HCT116 (cell line): Measurements from ENCODE around the gene ABCC9. TPM values are rescaled to one million over a fixed set of nuclear protein-coding genes. Genes with fewer than 3 reads are reported as not detected.

Source experiments
- ATAC-seq: fragments of 200-7000 bp; cut with Tn5 transposase; 2 replicates; pipeline ENCODE4 v1.9.1; 2020; ENCODE audit warnings: mild to moderate bottlenecking, moderate library complexity
- BruUV-seq: library from RNA; stranded (reverse); fragments of 400-500 nt; replicated peaks from 2 replicates; lab custom pipeline; 2021; lab: Mats Ljungman, UMichigan
- CTCF ChIA-PET: fragments of 300-600 bp; sonication (Branson Sonifier 250); formaldehyde crosslinking; loops from one replicate; lab custom pipeline; 2021; ENCODE audit warnings: antibody characterized with exemption; lab: Charles Lee
- POLR2A ChIA-PET: fragments of 300-600, 350-600 bp; sonication (Branson Sonifier 250); formaldehyde crosslinking; loops from one replicate; lab custom pipeline; 2021; ENCODE audit warnings: antibody characterized with exemption; lab: Charles Lee
- RAD21 ChIA-PET, 2 experiments: fragments of 300-600 bp; sonication (Branson Sonifier 250); formaldehyde crosslinking; loops; one replicate each; lab custom pipeline; 2023; ENCODE audit warnings: low total read pairs in 2 of 2; ENCODE audit not compliant: uncharacterized antibody in 2 of 2, unreplicated experiment in 2 of 2, low non-redundant PET in 1 of 2; lab: Charles Lee
- DNase-seq: peaks from one replicate; pipeline ENCODE4 v3.0.0-alpha.2; 2010; ENCODE audit warnings: low read depth, low spot score
- H2AFZ ChIP-seq: fragments of 200-600 bp; shearing (Covaris generic), sonication (generic); 2 replicates; pipeline ENCODE4 v1.6.1; 2017; ENCODE audit warnings: low read depth, mixed run types, mixed read lengths, antibody characterized with exemption, low read length; ENCODE audit not compliant: poor library complexity, severe bottlenecking
- H3K27ac ChIP-seq: 2 replicates; pipeline ENCODE4 v1.5.1; 2012; ENCODE audit warnings: low read depth, low read length
- H3K27me3 ChIP-seq: fragments of 200-600 bp; sonication (generic); 2 replicates; pipeline ENCODE4 v1.6.1; 2016; ENCODE audit warnings: mixed run types, low read length, mixed read lengths; ENCODE audit not compliant: insufficient read depth
- H3K36me3 ChIP-seq, 2 experiments: fragments of 200-500 bp in 1 of 2; fragments of 200-600 bp in 1 of 2; sonication (Bioruptor generic) in 1 of 2; sonication (generic) in 1 of 2; 2 replicates each; pipeline versions ENCODE4 v1.5.1 to v1.6.1; 2014 to 2016; ENCODE audit warnings: low read length in 2 of 2, inconsistent platforms in 1 of 2, mixed read lengths in 1 of 2, mixed run types in 1 of 2; ENCODE audit not compliant: insufficient read depth in 2 of 2, control insufficient read depth in 1 of 2
- H3K4me1 ChIP-seq, 2 experiments: fragments of 200-600 bp in 1 of 2; sonication (generic) in 1 of 2; 2 replicates each; pipeline versions ENCODE4 v1.5.1 to v1.6.1; 2012 to 2017; ENCODE audit warnings: low read length in 2 of 2, inconsistent platforms in 1 of 2, mild to moderate bottlenecking in 1 of 2, mixed read lengths in 1 of 2, mixed run types in 1 of 2, moderate library complexity in 1 of 2; ENCODE audit not compliant: insufficient read depth in 2 of 2, control insufficient read depth in 1 of 2
- H3K4me2 ChIP-seq: fragments of 200-600 bp; sonication (generic); 2 replicates; pipeline ENCODE4 v1.6.1; 2017; ENCODE audit warnings: mixed run types, low read length, mixed read lengths
- H3K4me3 ChIP-seq, 2 experiments: fragments of 200-600 bp in 1 of 2; sonication (generic) in 1 of 2; replicated peaks in 1 of 2; 2 replicates each; pipeline ENCODE4 v1.5.1; 2011 to 2016; ENCODE audit warnings: low read length in 2 of 2, control low read depth in 1 of 2, low read depth in 1 of 2, mild to moderate bottlenecking in 1 of 2, mixed read lengths in 1 of 2, mixed run types in 1 of 2
- H3K79me2 ChIP-seq: fragments of 200-600 bp; sonication (generic); 2 replicates; pipeline ENCODE4 v1.6.1; 2017; ENCODE audit warnings: mild to moderate bottlenecking, mixed run types, low read length, moderate library complexity, mixed read lengths; ENCODE audit not compliant: insufficient read depth
- H3K9ac ChIP-seq: fragments of 200-600 bp; sonication (generic); 2 replicates; pipeline ENCODE4 v1.6.1; 2016; ENCODE audit warnings: low read length, mixed read lengths
- H3K9me2 ChIP-seq: fragments of 200-600 bp; sonication (generic), shearing (Covaris generic); 2 replicates; pipeline ENCODE4 v1.6.1; 2017; ENCODE audit warnings: mixed run types, mild to moderate bottlenecking, moderate library complexity; ENCODE audit not compliant: insufficient read depth
- H3K9me3 ChIP-seq, 2 experiments: fragments of 200-500 bp in 1 of 2; fragments of 200-600 bp in 1 of 2; sonication (Bioruptor generic) in 1 of 2; sonication (generic) in 1 of 2; 2 replicates each; pipeline ENCODE4 v1.6.1; 2014 to 2017; ENCODE audit warnings: low read length in 2 of 2, mixed read lengths in 2 of 2, inconsistent platforms in 1 of 2, low read depth in 1 of 2, mild to moderate bottlenecking in 1 of 2, mixed run types in 1 of 2, moderate library complexity in 1 of 2; ENCODE audit not compliant: control insufficient read depth in 1 of 2, insufficient read depth in 1 of 2
- H4K20me1 ChIP-seq: fragments of 200-600 bp; sonication (generic), shearing (Covaris generic); 2 replicates; pipeline ENCODE4 v1.6.1; 2017; ENCODE audit warnings: mixed run types, mild to moderate bottlenecking, moderate library complexity; ENCODE audit not compliant: insufficient read depth
- CBX3 ChIP-seq: IDR thresholded peaks from 2 replicates; pipeline ENCODE4 v1.6.1; 2012; ENCODE audit warnings: low read depth
- CEBPB ChIP-seq: IDR thresholded peaks from 2 replicates; pipeline ENCODE4 v1.6.1; 2012; ENCODE audit warnings: low read depth
- CTCF ChIP-seq, 3 experiments: fragments of 200-600 bp in 1 of 3; sonication (generic) in 1 of 3; IDR thresholded peaks in 2 of 3; conservative IDR thresholded peaks in 1 of 3; 2 replicates each; pipeline ENCODE4 v1.5.1; 2012 to 2017; ENCODE audit warnings: low read depth in 2 of 3, low read length in 2 of 3, antibody characterized with exemption in 1 of 3, borderline replicate concordance in 1 of 3, control low read depth in 1 of 3, mild to moderate bottlenecking in 1 of 3, mixed read lengths in 1 of 3, mixed run types in 1 of 3, moderate library complexity in 1 of 3; ENCODE audit not compliant: insufficient read depth in 1 of 3
- EGR1 ChIP-seq: IDR thresholded peaks from 2 replicates; pipeline ENCODE4 v1.6.1; 2012; ENCODE audit warnings: low read depth
- ELF1 ChIP-seq: IDR thresholded peaks from 2 replicates; pipeline ENCODE4 v1.6.1; 2012; ENCODE audit warnings: low read depth, borderline replicate concordance
- EZH2phosphoT487 ChIP-seq: fragments of 200-600 bp; IDR thresholded peaks from 2 replicates; pipeline ENCODE4 v1.6.1; 2018; ENCODE audit warnings: antibody characterized with exemption, borderline replicate concordance
- JUND ChIP-seq: IDR thresholded peaks from 2 replicates; pipeline ENCODE4 v1.6.1; 2012
- POLR2A ChIP-seq: IDR thresholded peaks from 2 replicates; pipeline ENCODE4 v1.7.0; 2011; ENCODE audit warnings: borderline replicate concordance; ENCODE audit not compliant: insufficient read depth, insufficient read length; ENCODE audit errors: extremely low read depth
- SIN3A ChIP-seq: IDR thresholded peaks from 2 replicates; pipeline ENCODE4 v1.6.1; 2012; ENCODE audit warnings: low read depth
- SP1 ChIP-seq: IDR thresholded peaks from 2 replicates; pipeline ENCODE4 v1.6.1; 2012; ENCODE audit warnings: low read depth
- SRF ChIP-seq: IDR thresholded peaks from 2 replicates; pipeline ENCODE4 v1.6.1; 2012; ENCODE audit warnings: low read depth
- TCF7L2 ChIP-seq: IDR thresholded peaks from 2 replicates; pipeline ENCODE4 v1.7.0; 2011; ENCODE audit warnings: borderline replicate concordance, inconsistent platforms; ENCODE audit not compliant: insufficient read depth, insufficient read length; ENCODE audit errors: extremely low read depth
- YY1 ChIP-seq: IDR thresholded peaks from 2 replicates; pipeline ENCODE4 v1.6.1; 2011; ENCODE audit warnings: low read length, low read depth, moderate library complexity, mild to moderate bottlenecking; ENCODE audit not compliant: insufficient replicate concordance; ENCODE audit errors: extremely low read depth
- ZBTB33 ChIP-seq: IDR thresholded peaks from 2 replicates; pipeline ENCODE4 v1.6.1; 2011; ENCODE audit warnings: mild to moderate bottlenecking, low read length, moderate library complexity; ENCODE audit not compliant: insufficient replicate concordance; ENCODE audit errors: extremely low read depth
- ZNF274 ChIP-seq: fragments of 200-500 bp; sonication (Bioruptor generic); IDR thresholded peaks from 2 replicates; pipeline ENCODE4 v1.6.1; 2014; ENCODE audit warnings: mild to moderate bottlenecking, low read depth, low read length, inconsistent platforms
- intact Hi-C: fragments of 100-400 bp; cut with micrococcal nuclease; formaldehyde crosslinking; loops from 2 replicates; pipeline ENCODE4 v1.10.0; 2022
- total RNA-seq: library from RNA; stranded (reverse); gene quantifications from one replicate; pipeline ENCODE4 v1.2.1, GENCODE V29; 2021; ENCODE audit not compliant: unreplicated experiment
- TF ChIP-seq, protein P1 (sequence below): IDR thresholded peaks from 2 replicates; pipeline ENCODE4 v1.6.1; 2012
- TF ChIP-seq, protein P2 (sequence below): IDR thresholded peaks from 2 replicates; pipeline ENCODE4 v1.6.1; 2012

ABCC9 gene
- total RNA-seq, 1 experiment from 2014 or later: 0.05 TPM

DNA sequence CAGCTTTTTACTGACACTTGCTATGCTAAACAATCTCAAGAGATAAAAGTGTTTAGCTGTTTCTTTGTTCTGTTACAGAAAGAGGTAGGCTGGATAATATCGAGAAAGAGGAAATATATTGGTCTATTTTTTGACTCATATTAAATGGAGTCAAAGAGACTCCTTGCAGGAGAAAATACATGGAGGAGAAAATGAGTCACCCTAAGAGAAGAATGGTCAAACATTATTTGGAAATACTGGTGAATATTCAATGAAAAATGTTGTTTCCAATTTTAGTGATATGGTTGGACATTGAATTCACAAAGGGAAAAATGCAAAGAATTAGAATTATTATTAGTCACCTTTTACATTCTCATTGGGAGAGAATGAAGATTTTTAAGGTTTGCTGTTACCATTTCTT, 169.9 kb downstream of the ABCC9 start:
- DNase-seq (no peak), ATAC-seq (no peak)
- no peaks in the 10 kb centered on the region for H3K9me2 ChIP-seq
- ChIA-PET POLR2A (no interaction called here), RAD21 (no interaction called here), CTCF (no interaction called here)
- BruUV-seq: no TSS peak
- H3K4me1 ChIP-seq: no peaks in the 10 kb centered on the region
- no peaks in the 10 kb centered on the region for H3K79me2 ChIP-seq
- H3K27ac ChIP-seq: no peak overlapping the region
- no peaks in the 10 kb centered on the region for H3K27me3 ChIP-seq
- H3K4me2 ChIP-seq: no peak overlapping the region
- no peaks in the 10 kb centered on the region for H4K20me1 ChIP-seq
- TF ChIP-seq POLR2A (no peak), TCF7L2 (no peak), EZH2phosphoT487 (no peak), CEBPB (no peak), YY1 (no peak), ELF1 (no peak)
- TF ChIP-seq, protein P1, sequence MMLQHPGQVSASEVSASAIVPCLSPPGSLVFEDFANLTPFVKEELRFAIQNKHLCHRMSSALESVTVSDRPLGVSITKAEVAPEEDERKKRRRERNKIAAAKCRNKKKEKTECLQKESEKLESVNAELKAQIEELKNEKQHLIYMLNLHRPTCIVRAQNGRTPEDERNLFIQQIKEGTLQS: no peak
- H3K4me3 ChIP-seq: no peak overlapping the region
- no peaks in the 10 kb centered on the region for H3K36me3 ChIP-seq
- no peaks in the 10 kb centered on the region for H3K9me3 ChIP-seq
- H3K9ac ChIP-seq: no peak overlapping the region
- intact Hi-C loops: no loop called here
- no peak overlapping the region for H2AFZ ChIP-seq

- Histone ChIP-seq H3K9me3 (no peaks in the 10 kb centered on the region), H3K4me3 (no peak overlapping the region), H3K4me2 (no peak overlapping the region), H3K4me1 (no peaks in the 10 kb centered on the region), H3K27me3 (no peaks in the 10 kb centered on the region), H3K79me2 (no peaks in the 10 kb centered on the region), H3K9me2 (no peaks in the 10 kb centered on the region), H3K9ac (no peak overlapping the region), H4K20me1 (no peaks in the 10 kb centered on the region), H3K36me3 (no peaks in the 10 kb centered on the region), H2AFZ (no peak overlapping the region), H3K27ac (no peak overlapping the region)
- BruUV-seq: no TSS peak
- ChIA-PET POLR2A (no interaction called here), CTCF (no interaction called here), RAD21 (no interaction called here)
- intact Hi-C loops: no loop called here
- DNase-seq (no peak), ATAC-seq (no peak)
- TF ChIP-seq SP1 (no peak), CBX3 (no peak), CTCF (IDR thresholded peaks at IDR 0.05 in 2 of 3, conservative IDR thresholded peaks at IDR 0.05 in 1 of 3; ENCODE audit: borderline replicate concordance in 1 of 3, insufficient read depth in 1 of 3, low read depth in 2 of 3, low read length in 2 of 3) (no peak), YY1 (no peak), SRF (no peak), ZBTB33 (no peak), ZNF274 (no peak), EGR1 (no peak), SIN3A (no peak), POLR2A (no peak), JUND (no peak)
- TF ChIP-seq, protein P2, sequence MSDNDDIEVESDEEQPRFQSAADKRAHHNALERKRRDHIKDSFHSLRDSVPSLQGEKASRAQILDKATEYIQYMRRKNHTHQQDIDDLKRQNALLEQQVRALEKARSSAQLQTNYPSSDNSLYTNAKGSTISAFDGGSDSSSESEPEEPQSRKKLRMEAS: no peak
Measured at GRCh38 chr12:21769307-21769706, 171.9 kb downstream of the ABCC9 start.
